PC-9 (cell line): ENCODE measurements around the gene LPAR1.

Source experiments
- CTCF ChIP-seq: fragments of 200-600 bp; sonication (generic); conservative IDR thresholded peaks from 2 replicates; pipeline ENCODE4 v1.6.1; 2017; ENCODE audit warnings: mixed run types, antibody characterized with exemption, mild to moderate bottlenecking, moderate library complexity
- EZH2 ChIP-seq: fragments of 200-600 bp; sonication (generic); IDR thresholded peaks from 2 replicates; pipeline ENCODE4 v1.8.0; 2017; ENCODE audit warnings: antibody characterized with exemption, low read depth

GRCh38 chr9:110835859-110836271, 202.4 kb downstream of the LPAR1 start:
- no peak for TF ChIP-seq EZH2
- TF ChIP-seq CTCF, result no peak
